ENCODE results near the gene PARD6B.

Gene PARD6B

DNA sequence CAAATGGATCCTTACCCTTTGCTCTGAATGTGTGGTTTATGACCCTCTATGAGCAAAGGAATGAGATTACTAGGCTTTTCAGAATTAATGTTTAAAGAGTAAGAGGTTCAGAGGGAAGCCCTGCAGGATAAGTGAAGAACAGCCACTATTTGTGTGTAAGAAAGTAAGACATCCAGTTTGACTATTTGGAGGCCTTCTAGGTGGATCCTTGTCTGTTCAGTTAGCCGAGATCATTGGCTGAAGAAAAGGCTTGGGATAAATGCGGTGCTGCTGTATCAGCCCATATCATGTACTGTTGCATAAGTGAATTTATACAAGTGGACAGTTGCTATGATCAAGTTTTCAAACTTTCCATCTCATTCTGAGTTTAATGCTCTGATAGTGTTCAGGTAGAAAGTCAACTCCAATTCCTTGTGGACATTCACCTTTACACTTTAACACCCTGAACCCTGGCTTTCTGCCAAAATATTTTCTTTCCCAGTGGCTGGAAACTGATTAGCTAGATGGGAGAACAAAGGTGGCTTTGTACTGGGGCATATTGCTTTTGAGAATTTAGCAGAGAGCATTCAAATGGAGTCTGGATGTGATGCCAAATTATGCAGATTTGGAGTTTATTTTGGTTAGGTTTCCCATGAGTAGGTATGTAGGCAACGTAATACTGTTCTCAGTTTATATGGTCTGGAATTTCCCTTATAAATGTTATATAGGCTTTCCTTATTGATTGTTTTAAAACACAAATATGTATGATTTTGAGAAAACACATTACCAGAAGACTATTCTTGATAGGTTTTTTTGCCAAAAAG lies 15.0 kb downstream of the PARD6B start:
- in situ Hi-C loops (cut with MboI; ENCODE audit: low pct_unique_long_range_greater_than_20kb, low sequenced_read_pairs, unreplicated experiment): no loop called here
- no peak for DNase-seq (ENCODE audit: low spot score)
- TF ChIP-seq, protein P1, sequence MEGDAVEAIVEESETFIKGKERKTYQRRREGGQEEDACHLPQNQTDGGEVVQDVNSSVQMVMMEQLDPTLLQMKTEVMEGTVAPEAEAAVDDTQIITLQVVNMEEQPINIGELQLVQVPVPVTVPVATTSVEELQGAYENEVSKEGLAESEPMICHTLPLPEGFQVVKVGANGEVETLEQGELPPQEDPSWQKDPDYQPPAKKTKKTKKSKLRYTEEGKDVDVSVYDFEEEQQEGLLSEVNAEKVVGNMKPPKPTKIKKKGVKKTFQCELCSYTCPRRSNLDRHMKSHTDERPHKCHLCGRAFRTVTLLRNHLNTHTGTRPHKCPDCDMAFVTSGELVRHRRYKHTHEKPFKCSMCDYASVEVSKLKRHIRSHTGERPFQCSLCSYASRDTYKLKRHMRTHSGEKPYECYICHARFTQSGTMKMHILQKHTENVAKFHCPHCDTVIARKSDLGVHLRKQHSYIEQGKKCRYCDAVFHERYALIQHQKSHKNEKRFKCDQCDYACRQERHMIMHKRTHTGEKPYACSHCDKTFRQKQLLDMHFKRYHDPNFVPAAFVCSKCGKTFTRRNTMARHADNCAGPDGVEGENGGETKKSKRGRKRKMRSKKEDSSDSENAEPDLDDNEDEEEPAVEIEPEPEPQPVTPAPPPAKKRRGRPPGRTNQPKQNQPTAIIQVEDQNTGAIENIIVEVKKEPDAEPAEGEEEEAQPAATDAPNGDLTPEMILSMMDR (IDR thresholded peaks at IDR 0.05; ENCODE audit: extremely low read depth, insufficient read depth, missing control alignments): no peak

DNA sequence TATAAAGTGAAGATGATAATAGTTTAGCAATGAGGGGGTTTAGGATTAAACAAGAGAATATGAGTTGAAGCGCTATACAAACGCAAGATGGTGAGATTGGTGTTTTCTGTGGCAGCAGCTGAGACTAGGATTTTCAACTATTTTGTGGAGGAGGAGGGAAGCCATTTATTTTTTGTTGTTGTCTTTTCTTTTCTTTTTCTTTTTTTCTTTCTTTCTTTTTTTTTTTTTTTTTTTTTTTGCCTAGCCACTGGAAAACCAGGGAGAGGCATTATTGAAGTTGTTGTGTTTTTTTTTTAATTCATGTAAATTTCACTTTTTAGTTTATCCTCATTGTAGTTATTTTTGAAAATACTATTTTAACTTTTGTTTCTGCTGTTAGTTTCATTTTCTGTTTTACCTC lies 15.9 kb downstream of the PARD6B start:
- in situ Hi-C loops (cut with MboI; ENCODE audit: low pct_unique_long_range_greater_than_20kb, low sequenced_read_pairs, unreplicated experiment): no loop called here
- no peak for DNase-seq (ENCODE audit: low spot score)
- TF ChIP-seq, protein P1 (IDR thresholded peaks at IDR 0.05; ENCODE audit: extremely low read depth, insufficient read depth, missing control alignments): no peak

DNA sequence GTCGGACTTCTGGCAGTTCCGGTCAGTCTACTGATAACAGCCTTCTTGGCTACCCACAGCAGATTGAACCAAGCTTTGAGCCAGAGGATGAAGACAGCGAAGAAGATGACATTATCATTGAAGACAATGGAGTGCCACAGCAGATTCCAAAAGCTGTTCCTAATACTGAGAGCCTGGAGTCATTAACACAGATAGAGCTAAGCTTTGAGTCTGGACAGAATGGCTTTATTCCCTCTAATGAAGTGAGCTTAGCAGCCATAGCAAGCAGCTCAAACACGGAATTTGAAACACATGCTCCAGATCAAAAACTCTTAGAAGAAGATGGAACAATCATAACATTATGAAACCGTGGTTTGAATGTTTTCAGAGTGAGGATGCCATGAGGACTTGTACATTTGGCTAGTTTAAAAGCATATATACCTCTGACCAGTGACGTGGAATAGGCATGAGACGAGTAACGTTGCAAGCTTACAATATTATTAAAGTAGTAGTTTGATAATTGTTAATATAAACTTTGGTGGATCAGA lies 18.8 kb downstream of the PARD6B start:
- TF ChIP-seq, protein P1 (IDR thresholded peaks at IDR 0.05; ENCODE audit: extremely low read depth, insufficient read depth, missing control alignments): no peak
- in situ Hi-C loops (cut with MboI; ENCODE audit: low pct_unique_long_range_greater_than_20kb, low sequenced_read_pairs, unreplicated experiment): no loop called here
- DNase-seq (ENCODE audit: low spot score): no peak

GRCh38 chr20:50753152-50753551 lies 21.8 kb downstream of the PARD6B start:
- in situ Hi-C loops (cut with MboI; ENCODE audit: low pct_unique_long_range_greater_than_20kb, low sequenced_read_pairs, unreplicated experiment): no loop called here
- no peak for DNase-seq (ENCODE audit: low spot score)
- TF ChIP-seq, protein P1 (IDR thresholded peaks at IDR 0.05; ENCODE audit: extremely low read depth, insufficient read depth, missing control alignments): no peak

GRCh38 chr20:50754420-50754819 lies 23.0 kb downstream of the PARD6B start:
- TF ChIP-seq, protein P1 (IDR thresholded peaks at IDR 0.05; ENCODE audit: extremely low read depth, insufficient read depth, missing control alignments): no peak
- DNase-seq (ENCODE audit: low spot score): no peak
- in situ Hi-C loops (cut with MboI; ENCODE audit: low pct_unique_long_range_greater_than_20kb, low sequenced_read_pairs, unreplicated experiment): no loop called here

GRCh38 chr20:50756447-50756846 lies 25.1 kb downstream of the PARD6B start:
- TF ChIP-seq, protein P1 (IDR thresholded peaks at IDR 0.05; ENCODE audit: extremely low read depth, insufficient read depth, missing control alignments): no peak
- in situ Hi-C loops (cut with MboI; ENCODE audit: low pct_unique_long_range_greater_than_20kb, low sequenced_read_pairs, unreplicated experiment): no loop called here
- no peak for DNase-seq (ENCODE audit: low spot score)

Data from GM13977 (cell line).